HEK293 (cell line): Measurements from ENCODE around the gene CDK5.
A peak's percentile ranks its signal among the peaks of the same experiment; 100 is the strongest.

Experiments used
- CTCF ChIA-PET: fragments of 350-600 bp; formaldehyde crosslinking; extraction: SDS; loops from one replicate; lab custom pipeline; 2021; ENCODE audit warnings: antibody characterized with exemption; lab: Yijun Ruan, JAX
- POLR2A ChIA-PET: fragments of 300-600 bp; formaldehyde crosslinking; extraction: SDS; loops from one replicate; lab custom pipeline; 2020; ENCODE audit warnings: antibody characterized with exemption, inconsistent platforms; lab: Yijun Ruan, JAX
- H3K27ac ChIP-seq: fragments of 200-500 bp; sonication (Bioruptor generic); 2 replicates; pipeline ENCODE4 v1.5.1; 2014; ENCODE audit warnings: low read depth, low read length, control low read depth, inconsistent platforms; ENCODE audit errors: extremely low read depth
- H3K36me3 ChIP-seq, 2 experiments: fragments of 200-500 bp in 1 of 2; sonication (Bioruptor generic) in 1 of 2; 1 replicate in 1 of 2; 2 replicates in 1 of 2; pipeline ENCODE4 v1.5.1; 2014 to 2017; ENCODE audit warnings: inconsistent platforms in 2 of 2, low read length in 2 of 2; ENCODE audit not compliant: control insufficient read depth in 2 of 2, insufficient read depth in 1 of 2
- H3K4me1 ChIP-seq: fragments of 200-500 bp; sonication (Bioruptor generic); 2 replicates; pipeline ENCODE4 v1.5.1; 2014; ENCODE audit warnings: mild to moderate bottlenecking, low read length, inconsistent platforms; ENCODE audit not compliant: control insufficient read depth, insufficient read depth
- H3K4me3 ChIP-seq: 2 replicates; pipeline ENCODE4 v1.5.1; 2011; ENCODE audit warnings: low read depth, mild to moderate bottlenecking, control low read depth, low read length, moderate library complexity
- H3K9me3 ChIP-seq: fragments of 200-500 bp; sonication (Bioruptor generic); 2 replicates; pipeline ENCODE4 v1.5.1; 2014; ENCODE audit warnings: low read depth, low read length, inconsistent platforms; ENCODE audit not compliant: control insufficient read depth, insufficient read depth
- BCL11B ChIP-seq: fragments of 450-650 bp; formaldehyde crosslinking; IDR thresholded peaks from 2 replicates; pipeline ENCODE4 v1.5.1; 2016; ENCODE audit warnings: low read depth, missing biosample characterization, missing genetic modification characterization
- HOXA7 ChIP-seq: sonication (generic); formaldehyde crosslinking; IDR thresholded peaks from 2 replicates; pipeline ENCODE4 v1.8.1; 2022; ENCODE audit warnings: missing genetic modification reagents, borderline replicate concordance
- KLF1 ChIP-seq: fragments of 450-650 bp; formaldehyde crosslinking; IDR thresholded peaks from 2 replicates; pipeline ENCODE4 v1.5.1; 2016; ENCODE audit warnings: missing biosample characterization, missing genetic modification characterization
- KLF8 ChIP-seq: fragments of 450-650 bp; formaldehyde crosslinking; IDR thresholded peaks from 2 replicates; pipeline ENCODE4 v1.5.1; 2016; ENCODE audit warnings: missing biosample characterization, missing genetic modification characterization
- KLF9 ChIP-seq: fragments of 450-650 bp; formaldehyde crosslinking; IDR thresholded peaks from 2 replicates; pipeline ENCODE4 v1.5.1; 2016; ENCODE audit warnings: missing biosample characterization, missing genetic modification characterization, low read depth
- OVOL3 ChIP-seq: fragments of 450-650 bp; formaldehyde crosslinking; IDR thresholded peaks from 2 replicates; pipeline ENCODE4 v1.5.1; 2016; ENCODE audit warnings: missing biosample characterization, missing genetic modification characterization
- PBX3 ChIP-seq: sonication (generic); formaldehyde crosslinking; IDR thresholded peaks from 2 replicates; pipeline ENCODE4 v1.8.1; 2022; ENCODE audit warnings: mild to moderate bottlenecking, moderate library complexity, missing genetic modification reagents
- PRDM10 ChIP-seq: fragments of 450-650 bp; formaldehyde crosslinking; IDR thresholded peaks from 2 replicates; pipeline ENCODE4 v1.5.1; 2016; ENCODE audit warnings: missing biosample characterization, missing genetic modification characterization
- PRDM4 ChIP-seq: fragments of 450-650 bp; formaldehyde crosslinking; IDR thresholded peaks from 2 replicates; pipeline ENCODE4 v1.5.1; 2017; ENCODE audit warnings: missing biosample characterization, missing genetic modification characterization
- SP2 ChIP-seq: fragments of 450-650 bp; formaldehyde crosslinking; IDR thresholded peaks from 2 replicates; pipeline ENCODE4 v1.5.1; 2016; ENCODE audit warnings: missing biosample characterization, missing genetic modification characterization
- YY1 ChIP-seq: fragments of 450-650 bp; formaldehyde crosslinking; IDR thresholded peaks from 2 replicates; pipeline ENCODE4 v1.5.1; 2018; ENCODE audit warnings: missing biosample characterization, missing genetic modification characterization
- ZBTB6 ChIP-seq: fragments of 450-650 bp; formaldehyde crosslinking; IDR thresholded peaks from 2 replicates; pipeline ENCODE4 v1.5.1; 2017; ENCODE audit warnings: missing biosample characterization, missing genetic modification characterization
- ZBTB7A ChIP-seq: fragments of 450-650 bp; formaldehyde crosslinking; IDR thresholded peaks from 2 replicates; pipeline ENCODE4 v1.5.1; 2016; ENCODE audit warnings: low read depth, missing biosample characterization, missing genetic modification characterization
- ZEB2 ChIP-seq: fragments of 450-650 bp; formaldehyde crosslinking; IDR thresholded peaks from 2 replicates; pipeline ENCODE4 v1.5.1; 2016; ENCODE audit warnings: missing biosample characterization, missing genetic modification characterization
- ZFP69B ChIP-seq: fragments of 450-650 bp; formaldehyde crosslinking; IDR thresholded peaks from 2 replicates; pipeline ENCODE4 v1.5.1; 2016; ENCODE audit warnings: missing biosample characterization, missing genetic modification characterization
- ZNF132 ChIP-seq: fragments of 450-650 bp; formaldehyde crosslinking; IDR thresholded peaks from 2 replicates; pipeline ENCODE4 v1.5.1; 2017; ENCODE audit warnings: missing biosample characterization, missing genetic modification characterization, borderline replicate concordance
- ZNF2 ChIP-seq: fragments of 450-650 bp; formaldehyde crosslinking; IDR thresholded peaks from 2 replicates; pipeline ENCODE4 v1.5.1; 2016; ENCODE audit warnings: missing biosample characterization, missing genetic modification characterization
- ZNF211 ChIP-seq: fragments of 450-650 bp; formaldehyde crosslinking; IDR thresholded peaks from 2 replicates; pipeline ENCODE4 v1.5.1; 2016; ENCODE audit warnings: low read depth, missing biosample characterization, missing genetic modification characterization
- ZNF23 ChIP-seq: fragments of 450-650 bp; formaldehyde crosslinking; IDR thresholded peaks from 2 replicates; pipeline ENCODE4 v1.5.1; 2016; ENCODE audit warnings: missing biosample characterization, missing genetic modification characterization, borderline replicate concordance
- ZNF239 ChIP-seq: fragments of 450-650 bp; formaldehyde crosslinking; IDR thresholded peaks from 2 replicates; pipeline ENCODE4 v1.5.1; 2016; ENCODE audit warnings: missing biosample characterization, missing genetic modification characterization
- ZNF248 ChIP-seq: fragments of 450-650 bp; formaldehyde crosslinking; IDR thresholded peaks from 2 replicates; pipeline ENCODE4 v1.5.1; 2017; ENCODE audit warnings: missing biosample characterization, missing genetic modification characterization
- ZNF350 ChIP-seq: fragments of 450-650 bp; formaldehyde crosslinking; IDR thresholded peaks from 2 replicates; pipeline ENCODE4 v1.5.0; 2017; ENCODE audit warnings: missing biosample characterization, mild to moderate bottlenecking, missing genetic modification characterization
- ZNF423 ChIP-seq: fragments of 450-650 bp; formaldehyde crosslinking; IDR thresholded peaks from 2 replicates; pipeline ENCODE4 v1.5.1; 2016; ENCODE audit warnings: missing biosample characterization, missing genetic modification characterization
- ZNF449 ChIP-seq: fragments of 450-650 bp; formaldehyde crosslinking; IDR thresholded peaks from 2 replicates; pipeline ENCODE4 v1.5.1; 2017; ENCODE audit warnings: missing biosample characterization, mild to moderate bottlenecking, missing genetic modification characterization, moderate library complexity
- ZNF600 ChIP-seq: fragments of 450-650 bp; formaldehyde crosslinking; IDR thresholded peaks from 2 replicates; pipeline ENCODE4 v1.5.1; 2016; ENCODE audit warnings: missing biosample characterization, missing genetic modification characterization
- ZNF654 ChIP-seq: fragments of 450-650 bp; formaldehyde crosslinking; IDR thresholded peaks from 2 replicates; pipeline ENCODE4 v1.5.1; 2016; ENCODE audit warnings: low read depth, missing biosample characterization, missing genetic modification characterization
- ZNF664 ChIP-seq: fragments of 450-650 bp; formaldehyde crosslinking; IDR thresholded peaks from 2 replicates; pipeline ENCODE4 v1.5.1; 2016; ENCODE audit warnings: missing biosample characterization, missing genetic modification characterization
- ZNF704 ChIP-seq: fragments of 450-650 bp; formaldehyde crosslinking; IDR thresholded peaks from 2 replicates; pipeline ENCODE4 v1.5.1; 2016; ENCODE audit warnings: missing biosample characterization, missing genetic modification characterization

Gene CDK5

GRCh38 chr7:151017953-151018420, 39.7 kb downstream of the CDK5 start:
- no peaks in the 10 kb centered on the region for H3K9me3 ChIP-seq
- H3K36me3 ChIP-seq, result no peaks in the 10 kb centered on the region
- no peak overlapping the region for H3K4me3 ChIP-seq
- ChIA-PET CTCF (interaction anchor here (0.6 to 3.1 kb wide), 48 partner anchors 8 to 1055 kb away, joined by 3 to 29 read pairs (median 4); partner anchors contain the start of genes ABCB8, AOC1 and NOS3), POLR2A (interaction anchor here (1.7 kb wide), 1 partner anchor 10 kb away, joined by 8 read pairs; the partner anchor contains the start of gene ABCB8)
- H3K4me1 ChIP-seq, result no peaks in the 10 kb centered on the region
- H3K27ac ChIP-seq, result no peak overlapping the region; the same call in 1 of the 2 replicates
- TF ChIP-seq KLF9 (peak; percentile 59), BCL11B (tag by site-specific recombination) (no peak), YY1 (tag by site-specific recombination) (no peak), ZNF664 (tag by site-specific recombination) (no peak), ZNF350 (tag by site-specific recombination) (no peak), ZFP69B (tag by site-specific recombination) (peak; percentile 93), ZNF449 (0 out of 2 replicates have a peak, but pooled peaks have one; percentile 15), ZNF248 (tag by site-specific recombination) (no peak), ZNF2 (tag by site-specific recombination) (peak; percentile 100), ZNF654 (tag by site-specific recombination) (peak; percentile 22), OVOL3 (tag by site-specific recombination) (no peak), HOXA7 (CRISPR knock-in tag) (no peak), ZNF132 (no peak), KLF8 (tag by site-specific recombination) (no peak), ZBTB7A (tag by site-specific recombination) (peak; percentile 88), KLF1 (tag by site-specific recombination) (0 out of 2 replicates have a peak, but pooled peaks have one; percentile 14), ZBTB6 (tag by site-specific recombination) (no peak), ZNF211 (tag by site-specific recombination) (no peak), PBX3 (no peak), ZNF704 (tag by site-specific recombination) (no peak), ZNF239 (tag by site-specific recombination) (no peak), ZNF423 (0 out of 2 replicates have a peak, but pooled peaks have one; percentile 29), SP2 (no peak; the same call in 1 of the 2 replicates), ZEB2 (tag by site-specific recombination) (peak; percentile 69), ZNF23 (tag by site-specific recombination) (no peak), ZNF600 (tag by site-specific recombination) (peak; percentile 65), PRDM10 (tag by site-specific recombination) (no peak), PRDM4 (tag by site-specific recombination) (no peak)
